Measurements from ENCODE around the gene SNAP47.
A peak's percentile ranks its signal among the peaks of the same experiment; 100 is the strongest.
"Not testable (repeated sequence)": the region's sequence is repeated elsewhere in the genome, so short reads cannot be mapped to it uniquely, and the experiment has no call there.

Gene SNAP47, protein sequence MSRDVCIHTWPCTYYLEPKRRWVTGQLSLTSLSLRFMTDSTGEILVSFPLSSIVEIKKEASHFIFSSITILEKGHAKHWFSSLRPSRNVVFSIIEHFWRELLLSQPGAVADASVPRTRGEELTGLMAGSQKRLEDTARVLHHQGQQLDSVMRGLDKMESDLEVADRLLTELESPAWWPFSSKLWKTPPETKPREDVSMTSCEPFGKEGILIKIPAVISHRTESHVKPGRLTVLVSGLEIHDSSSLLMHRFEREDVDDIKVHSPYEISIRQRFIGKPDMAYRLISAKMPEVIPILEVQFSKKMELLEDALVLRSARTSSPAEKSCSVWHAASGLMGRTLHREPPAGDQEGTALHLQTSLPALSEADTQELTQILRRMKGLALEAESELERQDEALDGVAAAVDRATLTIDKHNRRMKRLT

DNA sequence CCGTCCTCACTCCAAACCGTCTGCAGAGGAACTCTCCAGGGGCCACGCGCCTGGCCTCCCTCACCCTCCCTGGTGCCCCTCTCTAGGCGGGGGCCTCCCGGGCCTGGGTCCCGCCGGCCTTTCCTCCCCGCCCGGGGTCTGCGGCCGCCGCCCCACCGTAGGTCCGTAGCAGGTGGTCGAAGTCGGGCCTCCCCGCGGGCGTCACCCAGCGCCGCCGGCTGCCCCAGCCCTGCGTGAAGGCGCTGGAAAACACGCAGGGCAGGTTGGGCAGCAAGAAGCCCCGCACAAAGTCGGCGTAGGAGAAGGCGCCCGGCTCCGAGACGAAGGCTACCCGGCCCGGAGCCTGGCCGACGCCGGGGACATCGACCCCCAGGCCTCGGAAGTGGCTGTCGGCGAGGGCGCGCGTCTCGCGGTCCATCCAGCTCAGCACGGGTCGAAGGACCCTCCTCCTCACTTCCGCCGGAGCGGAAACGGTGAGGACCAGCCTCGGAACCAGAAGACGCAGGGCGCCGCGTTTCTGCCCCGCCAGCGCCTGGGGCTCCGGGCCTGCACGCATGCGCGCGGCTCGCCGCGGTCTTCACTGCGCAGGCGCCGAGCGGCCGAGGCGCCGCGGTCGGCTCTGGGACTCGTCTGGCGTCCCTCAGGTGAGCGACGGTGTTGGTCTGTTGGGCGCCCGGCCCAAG, at the start of gene SNAP47, which contains the start of gene JMJD4:
Gene SNAP47 (plus strand): TSS at position 580 of the 683 bp plus-strand sequence. CDS start 12,302 bp downstream, outside the sequence.
Gene JMJD4 (minus strand): TSS at position 447 of the 683 bp plus-strand sequence. CDS start 29 bp downstream, at position 418.
- Histone ChIP-seq H3K9me3 (ENCODE audit: control insufficient read depth in 2 of 2, low read length in 2 of 2) (no peaks in the 10 kb centered on the region), H3K4me1 (ENCODE audit: control insufficient read depth, insufficient read depth, low read length) (peaks cover 46% of the 10 kb centered on the region), H3K4me3 (ENCODE audit: low read length in 2 of 2) (peak within 1 kb of the TSS; percentile 88), H3K27ac (ENCODE audit: low read length) (peak within 1 kb of the TSS; percentile 76), H3K36me3 (ENCODE audit: control insufficient read depth in 2 of 2, insufficient read depth in 2 of 2, low read length in 2 of 2) (peaks cover 15 to 16% of the 10 kb centered on the region in 2 donors), H3K9ac (ENCODE audit: low read length in 2 of 2) (peak within 1 kb of the TSS; percentile 82 to 90), H3K27me3 (ENCODE audit: control insufficient read depth in 1 of 2, insufficient read depth in 2 of 2, low read length in 2 of 2) (no peaks in the 10 kb centered on the region)

DNA sequence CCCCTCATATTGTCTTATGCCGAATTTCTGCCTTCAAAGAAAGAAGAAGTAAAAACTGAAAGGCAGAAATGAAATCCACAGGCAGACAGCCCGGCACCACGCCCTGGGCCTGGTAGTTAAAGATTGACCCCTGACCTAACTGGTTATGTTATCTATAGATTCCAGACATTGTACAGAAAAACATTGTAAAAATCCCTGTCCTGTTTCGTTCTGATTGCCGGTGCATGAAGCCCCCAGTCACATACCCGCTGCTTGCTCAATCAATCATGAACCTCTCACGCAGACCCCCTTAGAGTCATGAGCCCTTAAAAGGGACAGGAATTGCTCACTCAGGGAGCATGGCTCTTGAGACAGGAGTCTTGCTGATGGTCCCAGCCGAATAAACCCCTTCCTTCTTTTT, 49.4 kb upstream of the SNAP47 start:
- Histone ChIP-seq H3K9me3 (ENCODE audit: control insufficient read depth in 2 of 2, low read length in 2 of 2) (peaks cover 4 to 18% of the 10 kb centered on the region in 2 donors), H3K4me1 (ENCODE audit: control insufficient read depth, insufficient read depth, low read length) (no peaks in the 10 kb centered on the region), H3K9ac (ENCODE audit: low read length in 2 of 2) (no peak overlapping the region), H3K27me3 (ENCODE audit: control insufficient read depth in 1 of 2, insufficient read depth in 2 of 2, low read length in 2 of 2) (no peaks in the 10 kb centered on the region), H3K36me3 (ENCODE audit: control insufficient read depth in 2 of 2, insufficient read depth in 2 of 2, low read length in 2 of 2) (no peaks in the 10 kb centered on the region), H3K27ac (ENCODE audit: low read length) (no peak overlapping the region), H3K4me3 (ENCODE audit: low read length in 2 of 2) (no peak overlapping the region)

DNA sequence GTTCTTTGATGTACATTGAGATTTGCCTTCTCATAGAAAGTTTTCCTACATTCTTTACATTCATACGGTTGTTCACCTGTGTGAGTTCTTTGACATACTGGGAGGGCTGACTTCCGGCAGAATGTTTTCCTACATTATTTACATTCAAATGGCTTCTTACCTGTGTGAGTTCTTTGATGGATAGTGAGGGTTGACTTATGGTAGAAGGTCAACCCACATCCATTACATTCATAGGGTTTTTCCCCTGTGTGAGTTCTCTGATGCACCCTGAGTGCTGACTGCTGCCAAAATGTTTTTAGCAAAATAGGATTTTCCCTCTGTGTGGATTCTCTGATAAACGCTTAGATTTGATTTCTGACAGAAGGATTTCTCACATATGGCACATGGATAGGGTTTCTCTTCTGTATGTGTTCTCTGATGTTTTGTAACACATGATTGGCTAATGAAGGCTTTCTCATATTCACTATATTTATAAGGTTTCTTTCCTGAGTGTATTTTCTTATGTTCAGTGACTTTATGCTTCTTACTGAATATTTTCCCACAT, 37.8 kb upstream of the SNAP47 start:
- no peaks in the 10 kb centered on the region for H3K27me3 ChIP-seq (ENCODE audit: control insufficient read depth in 1 of 2, insufficient read depth in 2 of 2, low read length in 2 of 2)
- H3K36me3 ChIP-seq (ENCODE audit: control insufficient read depth in 2 of 2, insufficient read depth in 2 of 2, low read length in 2 of 2): no peaks in the 10 kb centered on the region
- no peak overlapping the region for H3K4me3 ChIP-seq (ENCODE audit: low read length in 2 of 2)
- peaks cover 9 to 30% of the 10 kb centered on the region in 2 donors for H3K9me3 ChIP-seq (ENCODE audit: control insufficient read depth in 2 of 2, low read length in 2 of 2)
- no peak overlapping the region for H3K9ac ChIP-seq (ENCODE audit: low read length in 2 of 2)
- H3K27ac ChIP-seq (ENCODE audit: low read length): no peak overlapping the region
- H3K4me1 ChIP-seq (ENCODE audit: control insufficient read depth, insufficient read depth, low read length): no peaks in the 10 kb centered on the region

DNA sequence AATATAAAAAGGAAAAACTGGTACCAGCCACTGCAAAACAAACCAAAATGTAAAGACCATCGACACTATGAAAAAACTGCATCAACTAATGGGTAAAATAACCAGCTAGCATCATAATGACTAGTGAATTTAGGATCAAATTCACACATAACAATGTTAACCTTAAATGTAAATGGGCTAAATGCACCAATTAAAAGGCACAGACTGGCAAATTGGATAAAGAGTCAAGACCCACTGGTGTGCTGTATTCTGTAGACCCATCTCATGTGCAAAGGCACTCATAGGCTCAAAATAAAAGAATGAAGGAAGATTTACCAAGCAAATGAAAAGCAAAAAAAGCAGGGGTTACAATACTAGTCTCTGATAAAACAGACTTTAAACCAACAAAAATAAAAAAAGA, 33.6 kb upstream of the SNAP47 start:
- H3K36me3 ChIP-seq (ENCODE audit: control insufficient read depth in 2 of 2, insufficient read depth in 2 of 2, low read length in 2 of 2); H3K9ac ChIP-seq (ENCODE audit: low read length in 2 of 2): not testable (repeated sequence)
- peaks cover 10 to 11% of the 10 kb centered on the region in 2 donors for H3K9me3 ChIP-seq (ENCODE audit: control insufficient read depth in 2 of 2, low read length in 2 of 2)

DNA sequence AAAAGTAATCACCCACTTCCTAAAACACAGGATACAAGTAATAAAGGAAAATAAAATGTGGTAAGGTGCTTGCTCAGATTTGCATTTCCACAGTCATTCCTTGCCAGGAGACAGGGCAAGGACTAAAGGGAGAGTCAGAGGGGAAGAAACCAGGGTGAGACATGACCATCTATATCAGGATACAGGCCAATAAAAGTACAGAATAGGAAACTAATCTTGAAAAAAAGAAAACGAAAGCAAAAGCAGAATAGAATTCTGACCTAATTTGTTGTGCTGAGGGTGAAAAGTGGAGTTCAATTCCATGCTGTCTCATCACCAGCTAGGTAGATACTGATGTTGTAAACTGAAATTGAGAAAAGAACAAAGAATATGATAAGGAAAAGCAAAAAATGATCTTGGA, 27.4 kb upstream of the SNAP47 start:
- H3K9ac ChIP-seq (ENCODE audit: low read length in 2 of 2): no peak overlapping the region
- peaks cover 2 to 7% of the 10 kb centered on the region in 2 donors for H3K9me3 ChIP-seq (ENCODE audit: control insufficient read depth in 2 of 2, low read length in 2 of 2)
- no peaks in the 10 kb centered on the region for H3K36me3 ChIP-seq (ENCODE audit: control insufficient read depth in 2 of 2, insufficient read depth in 2 of 2, low read length in 2 of 2)
- H3K27ac ChIP-seq (ENCODE audit: low read length): no peak overlapping the region
- H3K4me1 ChIP-seq (ENCODE audit: control insufficient read depth, insufficient read depth, low read length): no peaks in the 10 kb centered on the region
- no peak overlapping the region for H3K4me3 ChIP-seq (ENCODE audit: low read length in 2 of 2)
- no peaks in the 10 kb centered on the region for H3K27me3 ChIP-seq (ENCODE audit: control insufficient read depth in 1 of 2, insufficient read depth in 2 of 2, low read length in 2 of 2)

More for the DNA sequence above, 33.6 kb upstream of the SNAP47 start:
- H3K4me3 ChIP-seq (ENCODE audit: low read length in 2 of 2); H3K27ac ChIP-seq (ENCODE audit: low read length); H3K27me3 ChIP-seq (ENCODE audit: control insufficient read depth in 1 of 2, insufficient read depth in 2 of 2, low read length in 2 of 2); H3K4me1 ChIP-seq (ENCODE audit: control insufficient read depth, insufficient read depth, low read length): not testable (repeated sequence)

DNA sequence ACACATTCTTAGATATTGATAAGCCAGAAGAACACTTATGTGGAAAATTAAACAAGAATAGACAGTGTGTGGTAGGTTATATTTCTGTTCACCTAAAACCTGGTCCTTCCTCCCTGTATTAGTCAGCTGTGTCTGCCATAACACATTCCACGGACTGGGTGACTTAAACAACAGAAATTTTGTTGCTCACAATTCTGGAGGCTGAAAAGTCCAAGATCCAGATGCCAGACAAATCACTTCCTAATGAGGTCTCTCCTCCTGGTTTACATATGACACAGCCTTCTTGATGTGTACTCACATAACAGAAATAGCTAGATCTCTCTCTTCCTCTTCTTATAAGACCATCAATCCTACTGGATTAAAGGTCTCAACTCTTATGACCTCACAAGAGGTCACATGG, 25.8 kb upstream of the SNAP47 start:
- Histone ChIP-seq H3K9me3 (ENCODE audit: control insufficient read depth in 2 of 2, low read length in 2 of 2) (peaks cover 8 to 9% of the 10 kb centered on the region in 2 donors), H3K9ac (ENCODE audit: low read length in 2 of 2) (no peak overlapping the region), H3K27ac (ENCODE audit: low read length) (no peak overlapping the region), H3K4me3 (ENCODE audit: low read length in 2 of 2) (no peak overlapping the region), H3K36me3 (ENCODE audit: control insufficient read depth in 2 of 2, insufficient read depth in 2 of 2, low read length in 2 of 2) (no peaks in the 10 kb centered on the region), H3K4me1 (ENCODE audit: control insufficient read depth, insufficient read depth, low read length) (no peaks in the 10 kb centered on the region), H3K27me3 (ENCODE audit: control insufficient read depth in 1 of 2, insufficient read depth in 2 of 2, low read length in 2 of 2) (no peaks in the 10 kb centered on the region)

DNA sequence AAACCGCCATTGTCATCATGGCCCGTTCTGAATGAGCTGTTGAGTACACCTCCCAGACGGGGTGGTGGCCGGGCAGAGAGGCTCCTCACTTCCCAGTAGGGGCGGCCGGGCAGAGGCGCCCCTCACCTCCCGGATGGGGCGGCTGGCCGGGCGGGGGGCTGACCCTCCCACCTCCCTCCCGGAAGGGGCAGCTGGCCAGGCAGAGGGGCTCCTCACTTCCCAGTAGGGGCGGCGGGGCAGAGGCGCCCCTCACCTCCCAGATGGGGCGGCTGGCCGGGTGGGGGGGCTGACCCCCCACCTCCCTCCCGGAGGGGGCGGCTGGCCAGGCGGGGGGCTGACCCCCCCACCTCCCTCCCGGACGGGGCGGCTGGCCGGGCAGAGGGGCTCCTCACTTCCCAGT, 24.8 kb upstream of the SNAP47 start:
- H3K4me3 ChIP-seq (ENCODE audit: low read length in 2 of 2); H3K9ac ChIP-seq (ENCODE audit: low read length in 2 of 2); H3K4me1 ChIP-seq (ENCODE audit: control insufficient read depth, insufficient read depth, low read length); H3K36me3 ChIP-seq (ENCODE audit: control insufficient read depth in 2 of 2, insufficient read depth in 2 of 2, low read length in 2 of 2); H3K27ac ChIP-seq (ENCODE audit: low read length); H3K27me3 ChIP-seq (ENCODE audit: control insufficient read depth in 1 of 2, insufficient read depth in 2 of 2, low read length in 2 of 2): not testable (repeated sequence)
- H3K9me3 ChIP-seq (ENCODE audit: control insufficient read depth in 2 of 2, low read length in 2 of 2): peaks cover 9 to 11% of the 10 kb centered on the region in 2 donors

DNA sequence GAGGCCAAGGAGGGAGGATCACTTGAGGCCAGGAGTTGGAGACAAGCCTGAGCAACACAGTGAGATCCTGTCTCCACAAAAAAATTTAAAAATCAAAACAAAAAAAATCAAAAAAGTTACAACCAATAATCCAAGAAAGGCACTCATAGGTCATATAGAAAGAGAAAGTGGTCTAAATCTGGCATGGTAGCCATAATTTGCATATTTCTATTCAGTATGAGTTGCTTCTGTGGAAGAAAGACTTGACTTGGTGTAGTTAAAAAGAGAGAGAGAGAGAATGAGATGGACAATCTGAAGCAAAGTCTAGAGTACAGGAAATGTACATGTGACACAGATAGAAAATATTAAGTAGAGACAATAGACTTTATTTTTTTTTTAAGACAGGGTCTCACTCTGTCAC, 22.6 kb upstream of the SNAP47 start:
- Histone ChIP-seq H3K9ac (ENCODE audit: low read length in 2 of 2) (no peak overlapping the region), H3K27me3 (ENCODE audit: control insufficient read depth in 1 of 2, insufficient read depth in 2 of 2, low read length in 2 of 2) (no peaks in the 10 kb centered on the region), H3K9me3 (ENCODE audit: control insufficient read depth in 2 of 2, low read length in 2 of 2) (peaks cover 6 to 11% of the 10 kb centered on the region in 2 donors), H3K4me1 (ENCODE audit: control insufficient read depth, insufficient read depth, low read length) (no peaks in the 10 kb centered on the region), H3K27ac (ENCODE audit: low read length) (no peak overlapping the region), H3K36me3 (ENCODE audit: control insufficient read depth in 2 of 2, insufficient read depth in 2 of 2, low read length in 2 of 2) (no peaks in the 10 kb centered on the region), H3K4me3 (ENCODE audit: low read length in 2 of 2) (no peak overlapping the region)

DNA sequence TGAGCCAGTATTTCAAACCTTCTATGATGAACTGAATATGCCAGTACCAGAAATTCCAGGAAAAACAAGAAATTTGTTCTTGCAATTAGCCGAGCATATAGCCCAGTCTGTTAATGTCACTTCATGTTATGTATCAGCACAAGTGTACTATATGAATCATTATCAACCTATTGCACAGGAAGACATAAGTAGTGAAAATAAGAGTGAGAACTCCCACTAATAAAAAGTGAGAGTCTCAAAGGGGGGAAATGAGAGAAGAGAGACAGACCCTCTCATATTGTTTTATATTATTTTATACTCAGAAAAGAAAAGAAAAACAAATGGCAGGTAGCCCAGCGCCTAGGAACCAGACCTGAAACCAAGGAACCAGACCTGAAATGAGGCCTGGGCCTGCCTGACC, 16.3 kb upstream of the SNAP47 start:
- no peak overlapping the region for H3K9ac ChIP-seq (ENCODE audit: low read length in 2 of 2)
- no peak overlapping the region for H3K4me3 ChIP-seq (ENCODE audit: low read length in 2 of 2)
- H3K4me1 ChIP-seq (ENCODE audit: control insufficient read depth, insufficient read depth, low read length): no peaks in the 10 kb centered on the region
- no peak overlapping the region for H3K27ac ChIP-seq (ENCODE audit: low read length)
- no peaks in the 10 kb centered on the region for H3K27me3 ChIP-seq (ENCODE audit: control insufficient read depth in 1 of 2, insufficient read depth in 2 of 2, low read length in 2 of 2)
- no peaks in the 10 kb centered on the region for H3K36me3 ChIP-seq (ENCODE audit: control insufficient read depth in 2 of 2, insufficient read depth in 2 of 2, low read length in 2 of 2)
- peaks cover 2 to 28% of the 10 kb centered on the region in 2 donors for H3K9me3 ChIP-seq (ENCODE audit: control insufficient read depth in 2 of 2, low read length in 2 of 2)

DNA sequence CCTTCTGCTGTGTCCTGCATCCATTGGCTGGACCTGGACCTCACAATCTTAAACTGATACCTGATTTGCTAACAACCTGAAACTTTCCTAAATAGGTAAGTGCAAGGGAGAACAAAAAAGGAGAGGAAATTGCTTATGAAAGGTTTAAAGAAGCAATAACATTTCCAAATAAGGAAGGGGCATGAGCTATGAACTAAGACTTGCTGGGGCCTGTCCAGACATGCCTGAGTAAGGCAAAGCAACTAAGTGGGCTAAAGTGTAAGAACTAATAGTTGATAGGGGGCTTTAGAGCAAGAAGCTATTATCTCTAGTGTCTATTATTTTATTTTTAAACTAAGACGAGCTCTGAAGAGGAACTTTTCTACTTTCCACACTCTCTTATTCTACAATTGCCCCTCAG, 11.8 kb upstream of the SNAP47 start:
- no peak overlapping the region for H3K4me3 ChIP-seq (ENCODE audit: low read length in 2 of 2)
- H3K27ac ChIP-seq (ENCODE audit: low read length): no peak overlapping the region
- no peaks in the 10 kb centered on the region for H3K27me3 ChIP-seq (ENCODE audit: control insufficient read depth in 1 of 2, insufficient read depth in 2 of 2, low read length in 2 of 2)
- H3K9me3 ChIP-seq (ENCODE audit: control insufficient read depth in 2 of 2, low read length in 2 of 2): peaks cover 0 to 22% of the 10 kb centered on the region in 2 donors
- peaks cover 3% of the 10 kb centered on the region for H3K4me1 ChIP-seq (ENCODE audit: control insufficient read depth, insufficient read depth, low read length)
- H3K36me3 ChIP-seq (ENCODE audit: control insufficient read depth in 2 of 2, insufficient read depth in 2 of 2, low read length in 2 of 2): no peaks in the 10 kb centered on the region
- H3K9ac ChIP-seq (ENCODE audit: low read length in 2 of 2): no peak overlapping the region
